Activated T-cell treated with anti-CD3 and anti-CD28 coated beads for 48 hours (primary cell): ENCODE results near the gene NDUFS7.
"Not testable (repeated sequence)": the region's sequence is repeated elsewhere in the genome, so short reads cannot be mapped to it uniquely, and the experiment has no call there.

Experiments
- DNase-seq: peaks from one replicate; pipeline ENCODE4 v3.0.0-alpha.2; 2020; ENCODE audit warnings: low read depth

The NDUFS7 gene

DNA sequence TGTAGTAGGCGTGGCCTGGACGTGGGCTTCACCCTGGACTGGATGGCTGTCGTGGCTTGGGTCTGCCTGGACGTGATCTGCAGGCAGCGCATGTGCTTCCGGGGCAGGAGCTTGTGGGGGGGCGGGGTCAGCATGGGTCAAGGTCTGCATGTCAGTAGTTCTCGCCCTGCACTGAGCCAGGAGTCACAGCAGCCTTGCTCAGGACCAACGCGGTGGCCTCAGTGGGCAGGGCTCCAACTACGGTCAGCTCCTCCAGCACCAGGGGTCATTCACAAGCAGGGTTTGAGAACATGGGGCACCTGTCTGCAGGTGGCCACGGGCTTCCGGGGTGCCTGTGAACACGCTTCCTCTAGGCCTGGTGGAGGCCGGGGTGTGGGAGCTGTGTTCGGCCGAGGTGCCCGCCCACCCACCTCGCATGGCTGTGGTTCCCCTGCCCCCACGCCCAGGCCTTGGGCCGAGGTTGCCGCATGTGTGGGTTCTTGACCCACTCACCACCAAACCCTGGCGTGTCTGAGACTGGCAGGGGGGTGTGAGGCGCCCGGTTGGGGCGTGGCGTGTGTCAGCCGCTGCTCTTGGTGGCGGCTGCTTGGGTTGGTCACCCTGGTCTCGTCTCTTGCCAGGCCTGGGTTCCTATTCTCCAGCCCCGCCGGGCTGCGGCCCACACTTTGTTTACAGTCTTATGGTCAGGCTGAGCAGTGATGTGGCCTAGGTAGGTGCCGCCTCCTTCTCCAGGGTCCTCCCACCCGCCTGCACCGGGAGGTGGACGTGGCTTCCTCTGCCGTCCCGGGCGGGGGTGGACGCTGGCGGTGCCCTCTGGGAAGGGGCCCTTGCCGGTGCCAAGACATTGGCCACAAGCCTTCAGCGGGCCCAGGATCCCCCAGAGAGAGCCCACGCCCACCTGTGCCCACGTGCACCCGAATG is 49.7 kb downstream of the NDUFS7 start:
- DNase-seq, result no peak

DNA sequence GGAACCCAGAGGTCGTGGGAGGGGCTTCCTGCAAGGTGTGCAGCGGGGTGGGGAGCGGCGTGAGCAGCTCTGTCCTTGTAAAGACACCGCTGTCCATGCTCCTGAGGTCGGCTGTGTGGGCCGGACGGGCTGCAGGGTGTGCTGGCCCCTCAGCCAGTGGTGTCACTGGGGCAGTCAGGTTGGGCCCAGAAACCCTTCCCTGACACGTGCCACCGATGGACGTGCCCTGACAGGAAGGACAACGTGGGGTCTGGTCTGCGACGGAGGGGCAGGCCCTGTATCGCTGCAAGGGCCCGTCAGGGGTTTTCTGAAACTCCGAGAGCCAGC is 50.3 kb downstream of the NDUFS7 start:
- no peak for DNase-seq

DNA sequence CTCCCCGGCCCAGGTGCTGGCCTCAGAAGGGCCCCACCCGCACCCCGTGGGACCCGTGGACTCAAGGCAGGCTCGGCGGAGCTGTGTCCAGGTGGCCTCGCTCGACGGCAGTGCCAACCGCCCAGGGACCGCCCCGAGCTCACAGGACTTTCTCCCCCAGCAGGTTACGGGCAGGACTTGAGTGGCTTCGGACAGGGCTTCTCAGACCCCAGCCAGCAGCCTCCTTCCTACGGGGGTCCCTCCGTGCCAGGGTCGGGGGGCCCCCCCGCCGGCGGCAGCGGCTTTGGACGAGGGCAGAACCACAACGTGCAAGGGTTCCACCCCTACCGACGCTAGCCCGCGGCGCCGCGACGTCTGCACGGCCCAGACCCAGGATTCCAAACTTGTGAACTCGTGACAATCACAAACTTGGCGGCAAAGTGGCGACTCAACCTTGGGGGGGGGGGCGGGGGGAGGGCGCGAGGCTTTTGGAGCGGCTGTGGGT is 50.9 kb downstream of the NDUFS7 start:
- DNase-seq, result no peak

DNA sequence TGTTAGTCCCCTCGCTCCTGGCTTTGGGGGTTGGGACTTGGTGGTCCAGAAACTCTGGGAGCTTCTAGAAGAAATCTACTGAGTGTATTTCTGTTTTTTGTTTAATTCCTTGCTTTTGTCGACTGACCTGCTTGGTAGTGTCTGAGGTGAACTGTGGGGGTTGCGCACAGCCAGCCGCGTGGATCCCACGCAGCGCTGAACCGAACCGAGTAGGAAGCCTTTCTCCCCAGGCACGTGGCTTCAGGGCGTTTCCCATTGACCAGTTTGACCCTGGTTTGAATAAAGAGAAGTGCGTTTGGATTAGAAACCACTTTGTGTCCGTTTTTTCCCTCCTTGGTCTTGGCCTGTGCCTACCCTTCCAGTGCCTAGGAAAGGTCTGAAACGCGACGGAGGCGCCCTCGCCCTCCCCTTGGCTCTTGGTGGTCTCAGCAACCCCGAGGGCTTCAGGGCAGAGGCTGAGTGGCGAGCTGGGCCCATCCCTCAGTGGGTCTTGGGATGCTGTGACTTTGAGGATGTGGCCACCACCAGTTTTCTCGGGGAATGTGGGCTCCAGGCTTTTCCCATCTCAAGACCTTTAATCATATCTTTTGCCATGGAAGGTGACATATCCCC is 51.8 kb downstream of the NDUFS7 start:
- DNase-seq, result no peak

DNA sequence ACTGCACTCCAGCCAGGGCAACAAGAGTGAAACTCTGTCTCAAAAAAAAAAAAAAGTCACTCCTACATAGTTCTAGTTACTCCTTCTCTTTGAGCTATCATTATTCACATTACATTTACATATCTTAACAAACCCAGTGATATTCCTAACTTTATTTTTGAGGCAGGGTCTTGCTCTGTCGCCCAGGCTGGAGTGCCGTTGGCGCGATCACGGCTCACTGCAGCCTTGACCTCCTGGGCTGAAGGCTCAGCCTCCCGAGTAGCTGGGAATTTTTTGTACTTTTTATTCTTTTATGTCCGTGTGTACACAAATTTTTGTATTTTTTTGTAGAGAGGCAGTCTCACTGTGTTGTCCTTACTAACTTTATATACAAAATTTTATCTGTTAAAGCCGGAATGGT is 53.9 kb downstream of the NDUFS7 start:
- no peak for DNase-seq

DNA sequence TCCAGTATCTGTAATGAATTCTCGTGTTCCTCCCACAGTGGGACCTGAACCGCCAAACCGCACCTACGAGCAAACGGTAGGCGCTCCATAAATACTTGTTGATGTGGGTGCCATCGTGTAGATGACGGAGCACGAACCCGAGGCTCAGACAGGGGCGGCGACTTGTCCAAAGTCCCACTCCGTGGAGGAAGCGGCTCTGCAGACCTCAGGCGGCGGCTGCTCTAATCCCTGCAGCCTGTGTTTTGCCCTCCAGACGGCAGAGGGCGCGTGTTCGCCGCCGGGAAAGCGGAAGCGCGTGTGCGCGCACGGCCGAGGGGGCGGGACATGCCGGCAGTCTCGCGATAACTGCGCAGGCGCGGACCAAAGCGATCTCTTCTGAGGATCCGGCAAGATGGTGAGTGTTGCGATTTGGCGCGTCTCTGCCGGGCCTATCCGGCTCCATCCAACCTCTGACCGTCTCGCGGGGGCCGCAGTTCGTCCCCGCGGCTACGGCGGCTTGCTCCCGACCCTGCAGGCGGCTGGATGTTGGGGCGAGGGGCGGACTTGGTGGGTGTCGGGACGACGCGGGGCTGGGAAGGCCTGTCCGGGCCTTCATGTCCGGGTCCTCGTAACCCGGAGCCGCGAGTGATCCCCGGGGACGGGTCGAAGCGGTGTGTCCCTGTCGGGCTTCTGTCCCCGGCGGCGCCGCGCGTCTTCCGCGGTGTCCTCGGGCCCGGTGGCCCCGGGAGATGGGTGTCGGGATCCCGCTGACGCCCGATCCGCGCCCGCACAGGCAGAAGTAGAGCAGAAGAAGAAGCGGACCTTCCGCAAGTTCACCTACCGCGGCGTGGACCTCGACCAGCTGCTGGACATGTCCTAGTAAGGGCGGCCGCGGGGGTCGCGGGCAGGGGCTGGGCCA is 54.6 kb downstream of the NDUFS7 start, which contains the start of gene RPS15:
RPS15 (plus strand) TSS at position 362 of the 898 bp plus-strand sequence; CDS start at position 392, 30 bp downstream.
- peak; percentile 96 for DNase-seq

DNA sequence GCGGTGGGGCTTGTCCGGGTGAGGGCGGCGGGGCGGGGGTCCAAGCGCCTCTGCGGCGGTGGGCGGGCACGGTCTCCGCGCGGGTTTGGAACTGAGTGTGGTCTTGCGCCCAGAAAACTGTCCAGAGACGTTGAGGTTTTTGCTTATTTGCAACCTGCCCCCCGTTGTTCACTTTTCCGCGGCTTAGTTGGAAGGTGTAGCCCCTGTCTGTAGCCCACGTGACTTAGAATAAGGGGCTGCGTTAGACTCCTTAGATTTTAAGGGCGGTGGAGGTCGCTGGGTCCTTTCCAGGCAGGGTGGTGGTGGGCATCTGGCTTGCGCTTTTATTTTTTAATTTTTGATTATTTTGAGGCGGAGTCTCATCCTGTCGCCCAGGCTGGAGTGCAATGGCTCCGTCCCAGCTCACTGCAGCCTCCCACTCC is 55.2 kb downstream of the NDUFS7 start:
- no peak for DNase-seq

DNA sequence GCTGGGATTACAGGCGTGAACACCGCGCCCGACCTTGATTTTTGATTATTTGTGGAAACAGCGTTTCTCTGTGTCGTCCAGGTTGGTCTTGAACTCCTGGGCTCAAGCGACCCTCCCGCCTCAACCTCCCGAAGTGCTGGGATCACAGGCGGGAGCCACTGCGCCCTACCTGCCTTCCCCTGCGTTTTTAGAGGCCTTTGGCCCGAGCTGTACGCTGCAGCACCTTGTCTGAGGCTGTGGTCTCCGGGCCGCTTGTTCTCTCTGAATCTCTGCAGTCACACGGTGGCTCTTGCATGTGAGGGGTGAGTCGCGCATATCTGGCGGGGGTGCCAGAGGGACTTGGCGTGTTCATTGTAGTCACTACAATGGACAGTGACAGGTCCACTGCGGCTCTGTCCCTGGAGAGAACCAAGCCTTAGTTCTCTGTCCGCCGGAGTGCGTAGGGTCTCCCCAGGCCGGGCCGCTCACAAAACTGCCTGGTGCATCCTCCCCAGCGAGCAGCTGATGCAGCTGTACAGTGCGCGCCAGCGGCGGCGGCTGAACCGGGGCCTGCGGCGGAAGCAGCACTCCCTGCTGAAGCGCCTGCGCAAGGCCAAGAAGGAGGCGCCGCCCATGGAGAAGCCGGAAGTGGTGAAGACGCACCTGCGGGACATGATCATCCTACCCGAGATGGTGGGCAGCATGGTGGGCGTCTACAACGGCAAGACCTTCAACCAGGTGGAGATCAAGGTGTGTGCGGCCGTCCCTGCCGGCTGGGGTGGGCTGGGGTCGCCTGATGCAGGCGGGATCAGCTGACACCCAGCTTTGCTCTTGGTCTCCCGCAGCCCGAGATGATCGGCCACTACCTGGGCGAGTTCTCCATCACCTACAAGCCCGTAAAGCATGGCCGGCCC is 56.1 kb downstream of the NDUFS7 start:
- not testable (repeated sequence) for DNase-seq

DNA sequence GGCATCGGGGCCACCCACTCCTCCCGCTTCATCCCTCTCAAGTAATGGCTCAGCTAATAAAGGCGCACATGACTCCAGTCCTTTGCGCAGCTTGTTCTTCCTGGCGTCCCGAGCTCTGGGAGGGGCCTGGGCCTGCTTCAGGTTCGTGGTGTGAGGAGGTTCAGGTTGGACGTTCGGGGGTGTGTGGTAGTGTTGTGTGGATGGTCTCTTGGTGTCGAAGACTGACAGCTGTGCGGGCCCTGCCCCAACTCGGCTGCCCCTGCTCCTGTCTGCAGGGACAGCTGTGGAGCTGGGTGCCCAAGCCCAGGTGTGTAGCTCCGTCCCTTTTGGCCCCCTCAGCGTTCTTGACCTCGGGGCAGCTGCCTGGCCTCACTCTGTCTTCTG is 56.7 kb downstream of the NDUFS7 start:
- no peak for DNase-seq

DNA sequence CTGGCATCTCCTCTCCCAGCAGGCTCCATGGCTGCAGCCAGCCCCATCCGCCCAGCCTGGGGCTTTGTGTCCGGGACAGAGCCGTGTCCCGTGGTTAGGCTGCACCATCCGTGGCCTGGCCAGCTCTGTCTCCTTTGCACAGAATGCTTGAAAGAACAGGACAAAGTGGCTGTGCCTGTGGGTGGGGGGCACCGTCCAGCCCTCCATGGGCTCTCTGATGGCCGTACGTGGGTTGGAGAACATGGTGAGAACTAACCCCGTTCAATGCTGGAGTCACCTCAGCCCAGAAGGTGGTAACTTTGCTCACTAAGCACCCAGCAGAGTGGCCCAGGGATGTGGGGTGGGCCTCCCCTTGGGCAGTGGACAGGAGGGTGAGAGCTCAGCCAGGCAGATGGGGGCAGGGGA is 57.3 kb downstream of the NDUFS7 start:
- DNase-seq, result no peak

DNA sequence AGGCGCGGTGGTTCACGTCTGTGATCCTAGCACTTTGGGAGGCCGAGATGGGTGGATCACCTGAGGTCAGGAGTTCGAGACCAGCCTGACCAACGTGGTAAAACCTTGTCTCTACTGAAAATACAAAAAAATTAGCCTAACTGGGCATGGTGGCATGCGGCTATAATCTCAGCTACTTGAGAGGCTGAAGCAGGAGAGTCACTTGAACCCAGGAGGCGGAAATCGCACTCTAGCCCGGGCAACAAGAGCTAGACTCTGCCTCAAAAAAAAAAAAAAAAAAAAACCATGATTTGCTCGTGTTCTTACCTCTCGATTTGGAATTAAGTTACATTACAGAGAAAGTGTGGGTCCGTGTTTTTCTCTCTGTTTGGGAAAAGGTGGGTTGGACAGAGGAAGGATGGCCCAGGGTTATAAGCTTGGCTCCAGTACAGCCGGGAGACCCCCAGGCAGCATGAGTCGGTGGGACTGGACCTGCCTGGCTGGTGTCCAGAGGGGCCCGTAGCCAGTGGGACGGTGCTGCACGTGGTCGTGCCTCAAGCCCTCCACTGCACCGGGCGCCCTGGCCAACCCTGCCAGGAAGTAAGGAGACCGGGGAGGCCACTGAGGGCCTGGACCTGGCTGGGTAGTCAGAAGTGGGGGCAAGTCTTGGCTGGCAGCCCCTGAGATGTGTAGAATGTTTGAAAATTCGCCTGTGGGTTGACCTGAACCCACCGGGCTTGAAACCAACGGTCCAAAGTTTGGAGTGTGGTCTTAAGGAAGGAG is 58.2 kb downstream of the NDUFS7 start:
- DNase-seq, result no peak
